Measurements from ENCODE around the gene CDH12.

CDH12 gene

GRCh38 chr5:21806271-21806670, 1046.9 kb downstream of the CDH12 start:
- no peak for FAIRE-seq

GRCh38 chr5:21802869-21803490, 1050.2 kb downstream of the CDH12 start:
- peak; percentile 100 for FAIRE-seq

- FAIRE-seq: no peak
Measured at GRCh38 chr5:21802100-21802499, 1051.0 kb downstream of the CDH12 start.

GRCh38 chr5:21792748-21793147, 1060.4 kb downstream of the CDH12 start:
- FAIRE-seq: no peak

GRCh38 chr5:21791304-21791703, 1061.8 kb downstream of the CDH12 start:
- FAIRE-seq: no peak

- FAIRE-seq: no peak
Measured at GRCh38 chr5:21784487-21784886, 1068.7 kb downstream of the CDH12 start.

GRCh38 chr5:21783074-21783679, 1070.0 kb downstream of the CDH12 start:
- FAIRE-seq: no peak

- FAIRE-seq: no peak
Measured at GRCh38 chr5:21776466-21776865, 1076.7 kb downstream of the CDH12 start.

GRCh38 chr5:21774801-21775200, 1078.3 kb downstream of the CDH12 start:
- FAIRE-seq: no peak

- FAIRE-seq: no peak
Measured at GRCh38 chr5:21774281-21774680, 1078.9 kb downstream of the CDH12 start.

GRCh38 chr5:21773456-21773855, 1079.7 kb downstream of the CDH12 start:
- no peak for FAIRE-seq

- no peak for FAIRE-seq
Measured at GRCh38 chr5:21765406-21765805, 1087.7 kb downstream of the CDH12 start.

GRCh38 chr5:21739096-21739495, 1114.0 kb downstream of the CDH12 start:
- no peak for FAIRE-seq

- no peak for FAIRE-seq
Measured at GRCh38 chr5:21723500-21723899, 1129.6 kb downstream of the CDH12 start.

- FAIRE-seq: no peak
Measured at GRCh38 chr5:21711866-21712758, 1141.0 kb downstream of the CDH12 start.

GRCh38 chr5:21709770-21710169, 1143.4 kb downstream of the CDH12 start:
- no peak for FAIRE-seq

- FAIRE-seq: no peak
Measured at GRCh38 chr5:21704974-21705668, 1148.0 kb downstream of the CDH12 start.

GRCh38 chr5:21701317-21701716, 1151.8 kb downstream of the CDH12 start:
- FAIRE-seq: no peak
